NCI-H2171 (cell line): ENCODE measurements around the gene UBE2Q1.

ENCODE experiments used
- DNase-seq: peaks from one replicate; lab custom pipeline; 2025; lab: John Stamatoyannopoulos, UW

Gene UBE2Q1

GRCh38 chr1:154502744-154503115 lies 55.7 kb downstream of the UBE2Q1 start:
- DNase-seq: no peak

- DNase-seq: no peak
Observed at GRCh38 chr1:154502066-154502743, 56.3 kb downstream of the UBE2Q1 start, which contains the start of the genes SHE and TDRD10. Gene SHE (minus strand): TSS chr1:154502412. CDS start chr1:154502026, 386 bp downstream. Gene TDRD10 (plus strand): TSS chr1:154502219. CDS start chr1:154506904, 4,685 bp downstream.

GRCh38 chr1:154501423-154502065 lies 56.9 kb downstream of the UBE2Q1 start:
- no peak for DNase-seq

GRCh38 chr1:154500533-154500932 lies 57.9 kb downstream of the UBE2Q1 start:
- DNase-seq: no peak

GRCh38 chr1:154499446-154499845 lies 59.0 kb downstream of the UBE2Q1 start:
- DNase-seq: no peak
